GM21723 (cell line): ENCODE data around the gene TMEM260.
"Not testable (repeated sequence)": the region's sequence is repeated elsewhere in the genome, so short reads cannot be mapped to it uniquely, and the experiment has no call there.

Experiments used
- ATAC-seq: cut with Tn5 transposase; IDR thresholded peaks from one replicate; pipeline ENCODE4 v1.9.1; 2021; ENCODE audit warnings: mild to moderate bottlenecking, moderate library complexity; ENCODE audit not compliant: unreplicated experiment

TMEM260 gene

GRCh38 chr14:56594428-56594827 lies 14.8 kb downstream of the TMEM260 start:
- ATAC-seq: no peak

- no peak for ATAC-seq
Observed at GRCh38 chr14:56598519-56598918, 18.9 kb downstream of the TMEM260 start.

GRCh38 chr14:56603648-56604047 lies 24.1 kb downstream of the TMEM260 start:
- no peak for ATAC-seq

GRCh38 chr14:56608689-56609088 lies 29.1 kb downstream of the TMEM260 start:
- no peak for ATAC-seq

GRCh38 chr14:56611663-56612062 lies 32.1 kb downstream of the TMEM260 start:
- not testable (repeated sequence) for ATAC-seq

- no peak for ATAC-seq
Observed at GRCh38 chr14:56617084-56617483, 37.5 kb downstream of the TMEM260 start.

GRCh38 chr14:56630707-56631106 lies 51.1 kb downstream of the TMEM260 start:
- no peak for ATAC-seq

- no peak for ATAC-seq
Observed at GRCh38 chr14:56632195-56632594, 52.6 kb downstream of the TMEM260 start.

- no peak for ATAC-seq
Observed at GRCh38 chr14:56633544-56633943, 53.9 kb downstream of the TMEM260 start.

- ATAC-seq: no peak
Observed at GRCh38 chr14:56635041-56635440, 55.4 kb downstream of the TMEM260 start.

- ATAC-seq: no peak
Observed at GRCh38 chr14:56647493-56647892, 67.9 kb downstream of the TMEM260 start.

GRCh38 chr14:56648508-56649301 lies 69.1 kb downstream of the TMEM260 start:
- ATAC-seq: no peak

GRCh38 chr14:56649382-56649781 lies 69.8 kb downstream of the TMEM260 start:
- ATAC-seq: no peak

- no peak for ATAC-seq
Observed at GRCh38 chr14:56650048-56650447, 70.5 kb downstream of the TMEM260 start.

- no peak for ATAC-seq
Observed at GRCh38 chr14:56650979-56651378, 71.4 kb downstream of the TMEM260 start.

- ATAC-seq: no peak
Observed at GRCh38 chr14:56657604-56658003, 78.0 kb downstream of the TMEM260 start.

GRCh38 chr14:56659378-56659777 lies 79.8 kb downstream of the TMEM260 start:
- no peak for ATAC-seq

- no peak for ATAC-seq
Observed at GRCh38 chr14:56659964-56660551, 80.5 kb downstream of the TMEM260 start.

- no peak for ATAC-seq
Observed at GRCh38 chr14:56660677-56661389, 81.2 kb downstream of the TMEM260 start.

GRCh38 chr14:56661478-56661877 lies 81.9 kb downstream of the TMEM260 start:
- no peak for ATAC-seq

GRCh38 chr14:56664811-56665421 lies 85.3 kb downstream of the TMEM260 start:
- no peak for ATAC-seq
